NCI-H1092 (cell line): Measurements from ENCODE around the gene SCAF1.
"Not testable (repeated sequence)": the region's sequence is repeated elsewhere in the genome, so short reads cannot be mapped to it uniquely, and the experiment has no call there.

ENCODE experiments used
- DNase-seq: peaks from one replicate; lab custom pipeline; 2025; lab: John Stamatoyannopoulos, UW

The SCAF1 gene

GRCh38 chr19:49616532-49616931 lies 25.5 kb upstream of the SCAF1 start:
- no peak for DNase-seq

- DNase-seq = no peak
Measured at GRCh38 chr19:49616945-49617344, 25.1 kb upstream of the SCAF1 start.

- not testable (repeated sequence) for DNase-seq
Measured at GRCh38 chr19:49617860-49618259, 24.1 kb upstream of the SCAF1 start.

DNA sequence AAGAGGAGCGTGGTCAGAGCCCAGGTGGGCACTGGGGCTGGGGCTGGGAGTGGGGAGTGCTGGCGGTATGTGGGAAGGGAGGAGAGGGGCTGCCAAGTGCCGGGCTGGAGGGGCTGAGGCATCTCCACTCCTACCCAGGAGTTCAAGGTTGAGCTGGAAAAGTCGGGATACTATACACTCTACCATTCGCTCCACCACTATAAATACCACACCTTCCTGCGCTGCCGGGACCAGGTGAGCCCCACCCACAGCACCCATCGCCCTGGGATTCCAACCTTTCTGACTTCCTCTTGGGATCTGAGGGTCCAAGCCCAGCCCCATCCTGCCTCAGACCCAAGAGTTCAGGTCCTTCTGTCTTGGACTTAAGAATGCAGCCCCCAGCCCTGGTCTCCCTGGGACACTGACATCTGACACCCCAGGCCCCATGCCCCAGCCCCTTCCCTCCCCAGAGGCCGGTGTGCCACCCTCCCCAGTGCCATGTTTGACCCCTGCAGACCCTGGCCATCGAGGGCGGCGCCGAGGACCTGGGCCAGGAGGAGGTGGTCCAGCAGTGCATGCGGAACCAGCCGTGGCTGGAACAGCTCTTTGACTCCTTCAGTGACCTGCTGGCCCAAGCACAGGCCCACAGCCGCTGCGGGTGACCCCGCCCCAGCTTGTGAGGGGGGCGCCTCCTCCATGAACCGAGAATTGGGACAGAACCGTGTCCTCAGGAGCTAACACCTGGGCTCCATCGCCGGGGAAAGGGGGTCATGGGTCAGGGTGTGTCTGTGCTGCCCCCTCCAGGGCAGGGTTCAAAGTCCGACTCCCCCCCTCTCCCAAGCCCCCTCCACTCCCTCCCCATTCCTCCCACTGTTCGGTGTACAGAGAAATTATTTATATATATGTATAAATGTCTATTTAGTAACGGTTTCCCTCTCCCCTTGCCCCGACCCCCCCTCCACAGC lies 16.8 kb upstream of the SCAF1 start:
- no peak for DNase-seq

GRCh38 chr19:49626226-49626625 lies 15.8 kb upstream of the SCAF1 start:
- DNase-seq = no peak

DNA sequence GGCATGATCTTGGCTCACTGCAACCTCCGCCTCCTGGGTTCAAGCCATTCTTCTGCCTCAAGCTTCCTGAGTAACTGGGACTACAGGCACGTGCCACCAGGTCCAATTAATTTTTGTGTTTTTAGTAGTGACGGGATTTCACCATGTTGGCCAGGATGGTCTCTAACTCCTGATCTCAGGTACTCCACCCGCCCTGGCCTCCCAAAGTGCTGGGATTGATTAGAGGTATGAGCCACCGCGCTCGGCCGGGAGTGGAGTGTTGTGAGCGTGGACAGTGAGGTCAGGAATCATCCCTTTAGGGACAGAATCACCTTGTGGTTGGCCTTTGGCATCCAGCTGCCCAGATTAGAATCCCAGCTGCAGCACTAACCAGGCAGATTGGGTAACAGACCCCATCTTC lies 12.3 kb upstream of the SCAF1 start:
- no peak for DNase-seq

DNA sequence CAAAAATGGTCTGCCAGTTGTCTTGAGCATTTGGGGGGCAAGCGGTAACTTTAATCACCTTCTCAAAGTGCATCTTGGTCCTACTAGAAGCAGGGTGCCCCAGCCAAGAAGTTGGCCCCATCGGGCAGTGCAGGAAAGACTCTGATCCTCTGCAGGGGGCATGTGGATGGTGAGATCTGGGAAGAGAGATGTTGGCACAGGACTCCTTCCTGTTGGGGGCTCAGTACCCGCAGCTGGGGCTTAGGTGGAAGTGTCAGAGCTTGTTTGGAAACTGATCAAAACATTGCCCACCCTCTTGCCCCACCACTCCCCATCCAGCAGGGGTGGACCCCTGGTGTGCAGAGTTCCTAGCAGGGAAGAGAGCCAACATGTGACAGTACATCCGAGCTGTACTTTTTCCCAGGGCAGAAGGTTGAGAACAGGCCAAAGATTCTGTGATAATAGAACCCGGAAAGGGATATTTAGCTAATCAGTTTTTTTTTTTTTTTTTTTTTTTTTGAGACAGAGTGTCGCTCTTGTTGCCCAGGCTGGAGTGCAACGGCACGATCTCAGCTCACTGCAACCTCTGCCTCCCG lies 10.9 kb upstream of the SCAF1 start:
- DNase-seq = no peak

DNA sequence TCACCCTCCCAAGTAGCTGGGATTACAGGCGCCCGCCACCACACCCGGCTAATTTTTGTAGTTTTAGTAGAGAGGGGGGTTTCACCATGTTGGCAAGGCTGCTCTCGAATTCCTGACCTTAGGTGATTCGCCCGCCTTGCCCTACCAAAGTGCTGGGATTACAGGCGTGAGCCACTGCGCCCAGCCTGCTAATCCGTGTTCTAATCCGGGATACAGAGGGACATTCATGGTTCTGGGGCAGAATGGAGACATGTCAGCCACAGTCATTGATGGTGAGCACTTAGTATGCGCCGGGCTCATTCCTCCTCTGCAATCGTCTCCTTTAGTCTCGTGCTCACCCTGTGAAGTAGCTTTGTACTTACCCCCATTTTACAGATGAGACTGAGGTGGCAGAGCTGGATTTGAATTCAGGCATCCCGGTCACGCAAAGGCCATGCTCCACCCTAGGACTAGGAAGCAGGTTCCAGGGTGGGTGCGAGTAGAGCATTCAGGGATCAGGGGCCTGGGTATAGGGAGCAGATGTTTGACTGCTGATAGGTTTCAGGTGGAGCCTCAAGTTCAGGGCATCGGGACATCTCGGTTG lies 10.3 kb upstream of the SCAF1 start:
- DNase-seq = no peak

DNA sequence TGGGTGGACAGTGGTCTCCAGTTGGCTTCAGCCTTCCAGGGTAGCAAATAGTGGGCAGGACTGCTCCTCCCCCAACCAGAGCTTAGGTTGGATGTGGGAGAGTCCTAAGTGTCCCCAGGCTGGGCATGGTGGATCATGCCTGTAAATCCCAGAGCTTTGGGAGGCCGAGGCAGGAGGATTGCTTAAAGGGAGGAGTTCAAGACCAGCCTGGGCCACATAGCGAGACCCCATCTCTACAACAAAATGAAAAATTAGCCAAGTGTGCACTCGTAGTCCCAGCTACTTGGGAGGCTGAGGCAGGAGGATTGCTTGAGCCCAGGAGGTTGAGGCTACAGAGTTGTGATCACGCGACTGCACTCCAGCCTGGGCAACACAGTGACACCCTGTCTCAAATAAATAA lies 9.4 kb upstream of the SCAF1 start:
- DNase-seq = no peak

DNA sequence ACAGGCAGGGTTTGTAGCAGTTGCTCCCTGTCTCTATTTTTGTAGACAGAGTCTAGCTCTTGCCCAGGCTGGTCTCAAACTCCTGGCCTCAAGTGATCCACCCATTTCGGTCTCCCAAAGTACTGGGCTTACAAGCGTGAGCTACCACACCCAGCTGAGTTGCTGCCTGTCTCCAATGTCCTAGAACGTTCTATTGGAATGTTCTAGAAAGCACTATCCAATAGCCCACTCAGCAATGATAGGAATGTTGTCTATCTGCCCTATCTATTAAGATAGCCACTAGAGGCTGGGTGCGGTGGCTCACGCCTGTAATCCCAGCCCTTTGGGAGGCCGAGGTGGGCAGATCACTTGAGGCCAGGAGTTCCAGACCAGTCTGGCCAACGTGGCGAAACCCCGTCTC lies 8.7 kb upstream of the SCAF1 start:
- not testable (repeated sequence) for DNase-seq

GRCh38 chr19:49635530-49636232 lies 6.3 kb upstream of the SCAF1 start:
- no peak for DNase-seq

- DNase-seq = no peak
Measured at GRCh38 chr19:49636233-49636932, 5.6 kb upstream of the SCAF1 start.

DNA sequence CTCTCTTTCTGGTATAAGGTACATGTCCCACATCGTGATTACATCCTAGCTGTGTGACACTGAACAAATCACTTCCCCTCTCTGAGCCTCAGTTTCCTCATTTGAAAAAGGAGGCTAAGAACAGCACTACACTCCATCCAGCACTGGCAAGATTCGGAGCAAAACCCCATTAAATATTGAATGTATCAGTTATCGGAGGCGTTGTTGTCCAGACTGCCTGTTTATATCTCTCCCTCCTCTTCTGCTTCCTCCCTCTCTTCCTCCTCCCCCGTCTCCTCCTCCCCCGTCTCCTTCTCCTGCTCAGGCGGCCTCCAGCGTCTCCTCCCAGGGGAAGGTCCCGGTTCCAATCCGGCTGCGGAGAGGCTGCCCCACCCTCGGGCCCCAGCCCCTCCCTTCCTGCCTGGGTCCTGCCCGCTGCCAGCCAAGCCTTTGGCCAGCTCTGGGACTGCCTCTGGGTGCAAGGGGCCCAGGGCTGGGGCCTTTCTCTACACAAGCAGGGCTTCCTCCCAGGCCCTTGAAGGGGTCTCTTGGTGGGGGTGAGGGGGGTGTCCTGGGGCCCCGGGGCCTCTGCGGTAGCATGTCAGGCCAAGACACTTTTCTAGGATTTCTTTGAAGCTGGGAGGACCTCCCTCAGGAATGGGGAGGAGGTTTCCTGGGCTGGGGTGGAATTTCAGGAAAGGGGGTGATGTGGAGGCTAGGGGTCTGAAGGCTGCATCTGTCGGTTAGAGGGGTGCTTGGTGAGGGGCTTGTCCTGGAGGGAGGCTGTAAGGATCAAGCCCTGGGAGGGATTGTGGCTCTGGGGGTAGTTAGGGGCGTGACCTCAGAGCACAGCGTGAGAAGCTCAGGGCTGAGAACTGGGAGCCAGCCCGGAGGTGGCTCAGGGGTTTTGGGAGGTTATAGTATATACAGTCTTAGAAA lies 3.9 kb upstream of the SCAF1 start:
- DNase-seq = no peak

GRCh38 chr19:49639401-49640112 lies 2.5 kb upstream of the SCAF1 start:
- DNase-seq = no peak

DNA sequence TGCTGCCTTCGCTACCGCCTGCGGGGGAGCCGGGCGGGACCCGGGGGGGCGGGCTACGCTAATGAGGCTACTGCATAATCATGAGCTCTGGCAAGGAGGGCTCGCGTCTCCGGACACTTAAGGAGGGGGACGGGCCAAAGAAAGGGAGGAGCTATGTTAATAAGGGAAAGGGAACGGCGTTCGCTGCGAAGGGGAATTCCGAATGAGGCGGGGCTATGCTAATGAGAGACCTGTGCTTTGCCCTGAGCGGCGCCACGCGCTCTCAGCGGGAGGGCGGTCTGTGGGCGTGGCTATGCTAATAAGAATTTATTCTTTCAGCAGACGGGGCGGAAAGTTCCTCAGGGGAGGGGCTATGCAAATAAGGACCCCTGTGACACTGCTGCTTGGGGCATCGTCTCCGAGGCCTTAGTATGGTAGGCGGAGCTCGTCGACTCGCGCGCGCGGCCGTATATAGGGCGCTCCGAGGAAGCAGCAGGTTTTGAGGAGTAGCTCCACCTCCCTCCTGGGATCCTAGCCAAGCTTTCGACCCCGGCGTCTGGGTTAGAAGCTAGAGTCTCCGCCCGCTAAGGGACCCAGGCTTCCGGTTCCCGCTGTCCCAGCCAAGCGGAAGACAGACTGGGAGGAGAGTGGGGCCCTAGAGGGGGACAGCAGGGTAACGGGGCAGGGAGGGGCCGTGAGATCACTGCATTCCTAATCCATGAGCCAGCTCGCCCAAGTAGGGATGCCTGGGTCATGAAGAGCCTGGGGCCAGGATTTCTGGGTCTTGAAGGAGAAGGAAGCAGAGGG lies 1.7 kb upstream of the SCAF1 start, which contains the start of gene RRAS:
Gene RRAS (minus strand): TSS at position 31 of the 786 bp plus-strand sequence. CDS start 45 bp downstream, outside the sequence.
- peak; percentile 95 for DNase-seq

GRCh38 chr19:49642492-49643035 lies 555 bp downstream of the SCAF1 start:
- no peak for DNase-seq

- DNase-seq = no peak
Measured at GRCh38 chr19:49643466-49643865, 1.5 kb downstream of the SCAF1 start.

DNA sequence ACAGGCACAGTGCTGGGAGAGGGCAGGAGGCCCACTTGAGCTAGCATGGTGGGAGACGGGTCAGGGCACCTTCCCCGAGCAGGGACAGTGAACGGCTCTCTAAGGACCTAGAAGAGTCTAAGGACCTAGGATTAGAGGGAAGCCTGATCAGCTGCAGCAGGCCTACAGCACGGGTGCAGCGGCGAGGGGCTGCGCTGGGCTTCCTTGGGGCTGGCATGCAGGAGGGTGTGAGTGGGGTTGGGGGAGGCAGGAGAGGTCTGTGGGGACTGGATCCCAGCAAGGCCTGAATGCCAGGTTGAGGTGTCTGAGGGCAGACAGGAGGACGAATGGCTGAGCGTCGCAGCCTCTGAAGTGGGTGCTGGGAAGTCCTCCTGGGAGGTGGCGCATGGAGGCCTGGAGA lies 3.6 kb downstream of the SCAF1 start:
- no peak for DNase-seq

DNA sequence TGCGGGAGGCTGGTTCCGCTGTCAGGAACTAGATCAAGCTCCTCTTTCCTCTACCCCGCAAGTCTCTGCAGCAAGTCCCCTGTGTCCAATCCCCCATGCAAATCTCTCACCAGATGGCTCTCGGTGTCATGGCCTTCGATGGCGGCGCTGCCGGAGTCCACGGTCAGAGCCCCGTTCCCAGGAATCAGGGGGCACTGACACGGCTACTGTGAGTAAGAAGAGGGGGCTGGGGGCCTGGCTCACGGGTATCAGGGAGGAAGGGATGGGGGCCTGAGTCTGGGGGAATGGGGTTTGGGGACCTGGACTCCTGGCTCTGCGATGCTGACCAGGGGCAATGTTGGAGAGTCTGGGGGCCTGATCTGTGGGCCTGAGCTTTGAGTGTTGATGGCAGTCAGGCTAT lies 4.0 kb downstream of the SCAF1 start:
- no peak for DNase-seq
